ENCODE measurements around the gene ZBTB8A.
A peak's percentile ranks its signal among the peaks of the same experiment; 100 is the strongest.
"Not testable (repeated sequence)": the region's sequence is repeated elsewhere in the genome, so short reads cannot be mapped to it uniquely, and the experiment has no call there.

ZBTB8A gene

DNA sequence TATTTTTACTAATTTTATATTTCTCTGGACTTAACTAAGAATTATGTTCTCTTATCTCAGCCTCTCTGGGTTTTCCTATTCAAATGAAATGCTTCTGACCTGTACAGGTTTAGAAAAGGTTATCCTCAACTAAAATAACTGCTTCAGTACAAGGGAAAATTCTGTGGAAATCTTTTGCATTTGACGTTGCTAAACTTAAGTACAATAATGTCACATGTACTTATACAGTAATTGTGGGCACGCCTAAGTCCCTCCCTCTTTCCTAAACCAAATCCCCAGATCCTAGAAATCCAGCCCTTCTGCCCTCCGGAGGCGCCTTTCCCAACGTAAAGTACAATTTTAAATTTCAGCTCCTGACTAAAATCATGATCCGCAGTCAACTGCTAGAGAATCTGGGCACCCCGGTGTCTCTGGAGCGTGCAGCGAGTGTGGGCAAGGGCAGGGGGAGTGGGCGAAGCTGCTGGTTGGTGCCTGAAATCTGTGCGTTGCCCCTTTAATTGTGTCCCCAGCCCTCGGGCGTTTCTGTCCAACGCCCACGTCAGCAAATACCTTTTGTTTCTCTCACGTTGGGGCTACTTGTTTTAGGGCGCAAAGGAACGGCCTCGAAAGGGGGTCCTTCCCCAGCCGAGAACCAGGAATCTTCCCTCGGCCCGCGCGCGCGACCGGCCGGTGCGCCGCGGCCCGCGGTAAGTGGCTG lies at the start of gene ZBTB8A:
Gene ZBTB8A, plus strand, starts transcription at position 541 of the 697 bp plus-strand sequence. CDS start 53,505 bp downstream, outside the sequence.
- DNase-seq, result peak; percentile 32

- no peak for DNase-seq
These were observed 49.3 kb upstream of the ZBTB8A start for GRCh38 chr1:32489774-32490454.

- no peak for DNase-seq
These were observed 47.8 kb upstream of the ZBTB8A start for GRCh38 chr1:32491386-32491785.

- DNase-seq, result no peak
These were observed 45.0 kb upstream of the ZBTB8A start for GRCh38 chr1:32494196-32494595.

GRCh38 chr1:32494711-32495337 lies 44.4 kb upstream of the ZBTB8A start:
- no peak for DNase-seq

DNA sequence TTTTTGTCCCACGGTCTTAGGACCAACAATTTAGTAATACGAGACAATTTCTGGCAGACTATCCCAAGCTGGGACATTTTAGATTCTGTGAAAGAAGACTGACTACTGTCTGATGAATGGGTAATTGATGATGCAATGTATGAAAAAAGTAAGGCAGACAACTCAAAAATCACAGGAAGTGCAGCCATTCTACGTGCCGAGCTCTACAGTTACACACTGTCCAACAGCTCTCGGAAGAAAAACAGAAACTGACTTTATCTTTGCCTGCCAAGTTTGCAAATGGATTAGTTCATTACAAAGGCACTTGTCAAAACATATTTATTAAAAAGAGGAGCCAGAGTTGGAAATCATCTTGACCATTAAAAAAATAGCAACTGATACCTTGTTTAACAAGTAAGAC lies 43.1 kb upstream of the ZBTB8A start:
- DNase-seq, result no peak

DNA sequence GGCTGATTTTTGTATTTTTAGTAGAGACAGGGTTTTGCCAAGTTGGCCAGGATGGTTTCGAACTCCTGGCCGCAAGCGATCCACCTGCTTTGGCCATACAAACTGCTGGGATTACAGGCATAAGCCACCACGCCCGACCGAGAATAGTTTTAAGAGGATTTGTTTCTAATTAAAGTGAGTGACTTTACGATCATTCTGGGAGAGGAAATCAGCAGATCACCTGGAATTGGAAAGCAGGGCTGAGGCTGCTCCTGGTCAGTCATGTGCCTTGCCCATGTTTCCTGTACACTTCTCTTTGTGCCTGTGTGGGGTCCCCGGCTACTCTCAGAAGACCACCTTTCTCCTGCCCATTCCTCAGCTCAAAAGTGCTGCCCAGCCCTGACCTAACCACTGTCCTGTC lies 40.5 kb upstream of the ZBTB8A start:
- DNase-seq, result no peak

GRCh38 chr1:32500387-32501209 lies 38.6 kb upstream of the ZBTB8A start:
- DNase-seq, result no peak

DNA sequence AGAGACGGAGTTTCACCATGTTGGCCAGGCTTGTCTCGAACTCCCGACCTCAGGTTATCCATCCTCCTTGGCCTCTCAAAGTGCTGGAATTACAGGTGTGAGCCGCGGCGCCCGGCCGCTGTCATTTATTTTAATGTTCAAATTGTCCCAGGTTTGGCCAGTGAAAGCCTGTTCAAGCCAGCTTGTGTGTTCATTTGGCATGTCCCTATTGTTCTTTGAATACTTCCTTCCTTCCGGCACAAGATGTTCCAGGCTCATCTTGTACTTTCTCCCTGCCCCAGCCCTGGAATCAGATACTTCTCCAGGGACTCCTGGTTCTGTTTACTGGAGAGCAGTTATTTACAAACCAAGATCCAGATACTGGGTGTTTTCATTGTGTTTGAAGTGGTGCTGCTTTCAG lies 37.4 kb upstream of the ZBTB8A start:
- DNase-seq, result no peak

DNA sequence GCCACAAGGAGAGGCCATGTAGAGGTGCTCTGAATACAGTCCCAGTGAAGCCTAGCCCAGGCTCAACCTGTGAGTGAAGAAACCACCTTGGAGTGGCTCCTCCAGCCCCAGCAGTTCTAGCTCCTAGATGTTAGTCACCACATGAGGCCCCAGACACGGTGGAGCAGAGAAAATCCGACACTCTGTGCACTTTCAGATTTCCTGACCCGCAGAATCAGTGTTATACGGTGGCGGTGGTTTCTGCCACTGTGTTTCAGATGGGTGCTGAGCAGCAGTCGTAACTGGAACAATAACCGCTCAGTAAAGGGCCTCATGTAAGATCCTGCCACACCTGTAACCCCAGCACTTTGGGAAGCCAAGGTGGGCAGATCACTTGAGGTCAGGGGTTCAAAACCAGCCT lies 36.1 kb upstream of the ZBTB8A start:
- DNase-seq, result no peak

GRCh38 chr1:32507021-32507420 lies 32.2 kb upstream of the ZBTB8A start:
- no peak for DNase-seq

GRCh38 chr1:32508761-32509160 lies 30.5 kb upstream of the ZBTB8A start:
- no peak for DNase-seq

DNA sequence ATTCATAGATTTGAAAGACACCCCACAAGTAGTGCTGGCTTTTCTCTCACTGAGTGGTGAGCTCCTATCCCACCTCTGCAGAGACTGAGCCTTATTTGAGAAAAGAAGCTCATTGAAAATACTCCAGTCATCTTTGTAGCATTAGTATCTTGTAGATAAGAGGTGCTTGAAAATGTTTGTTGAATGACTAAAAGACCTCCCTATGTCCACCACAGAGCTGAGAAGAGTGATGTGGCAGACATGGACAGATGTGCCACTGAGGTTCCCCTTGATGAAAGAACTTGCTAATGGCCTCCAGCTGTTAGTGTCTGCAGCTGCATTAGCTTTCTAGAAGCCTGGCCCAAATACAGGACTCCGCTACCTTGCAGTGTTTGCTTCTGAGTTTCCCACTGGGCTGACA lies 29.3 kb upstream of the ZBTB8A start:
- DNase-seq, result no peak

DNA sequence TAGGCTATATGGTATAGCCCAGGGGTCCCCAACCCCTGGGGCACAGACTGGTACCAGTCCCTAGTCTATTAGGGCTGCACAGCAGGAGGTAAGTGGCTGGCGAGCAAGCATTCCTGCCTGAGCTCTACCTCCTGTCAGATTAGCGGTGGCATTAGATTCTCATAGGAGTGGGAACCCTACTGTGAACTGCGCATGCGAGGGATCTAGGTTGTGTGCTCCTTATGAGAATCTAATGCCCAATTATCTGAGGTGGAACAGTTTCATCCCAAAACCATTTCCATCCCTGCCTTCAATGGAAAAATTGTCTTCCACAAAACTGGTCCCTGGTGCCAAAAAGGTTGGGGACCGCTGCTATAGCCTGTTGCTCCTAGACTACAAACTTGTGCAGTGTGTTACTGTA lies 22.8 kb upstream of the ZBTB8A start:
- no peak for DNase-seq

DNA sequence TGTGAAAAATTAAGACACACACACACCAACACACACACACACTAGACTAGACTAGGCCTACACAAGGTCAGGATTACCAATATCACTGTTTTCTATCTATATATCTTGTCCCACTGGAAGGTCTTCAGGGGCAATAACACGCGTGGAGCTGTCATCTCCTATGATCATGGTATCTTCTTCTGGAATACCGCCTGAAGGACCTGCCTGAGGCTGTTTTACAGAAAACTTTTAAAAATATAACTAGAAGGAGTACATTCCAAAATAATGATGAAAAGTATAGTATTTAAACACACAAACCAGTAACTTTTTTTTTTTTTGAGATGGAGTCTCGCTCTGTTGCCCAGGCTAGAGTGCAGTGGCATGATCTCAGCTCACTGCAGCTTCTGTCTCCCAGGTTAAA lies 20.3 kb upstream of the ZBTB8A start:
- DNase-seq, result no peak

- no peak for DNase-seq
These were observed 18.1 kb upstream of the ZBTB8A start for GRCh38 chr1:32521165-32521564.

GRCh38 chr1:32525053-32525452 lies 14.2 kb upstream of the ZBTB8A start:
- DNase-seq, result no peak

DNA sequence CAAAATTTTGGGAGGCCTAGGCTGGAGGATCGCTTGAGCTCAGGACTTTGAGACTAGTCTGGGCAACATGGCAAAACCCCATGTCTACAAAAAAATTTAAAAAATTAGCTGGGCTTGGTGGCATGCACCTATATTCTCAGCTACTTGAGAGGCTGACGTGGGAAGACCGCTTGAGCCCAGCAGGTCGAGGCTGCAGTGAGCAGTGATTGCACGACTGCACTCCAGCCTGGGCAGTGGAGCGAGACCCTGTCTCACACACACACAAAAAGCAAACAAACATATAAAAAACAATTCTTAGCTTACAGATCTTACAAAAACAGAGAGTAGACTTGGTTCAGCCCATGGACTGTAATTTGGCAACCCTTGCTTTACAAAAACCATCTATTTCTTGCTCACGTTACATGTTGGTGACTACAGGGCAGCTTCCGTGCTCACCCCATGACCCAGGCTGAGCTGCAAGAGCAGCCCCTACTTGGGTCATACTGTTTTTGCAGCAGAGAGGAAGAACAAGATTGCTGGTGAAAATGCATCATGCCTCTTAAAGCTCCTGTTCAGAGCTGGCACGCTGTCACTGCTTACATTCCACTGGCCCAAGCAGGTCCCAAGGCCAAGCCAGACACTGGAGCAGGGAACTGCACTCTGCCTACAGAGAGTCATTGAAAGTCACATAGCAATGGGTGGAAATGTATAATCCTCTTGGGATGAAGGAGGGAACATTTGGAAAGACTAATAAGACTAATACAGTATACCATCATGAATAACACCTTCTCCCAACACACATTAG lies 13.4 kb upstream of the ZBTB8A start:
- no peak for DNase-seq

- DNase-seq, result not testable (repeated sequence)
These were observed 10.7 kb upstream of the ZBTB8A start for GRCh38 chr1:32528550-32528949.

GRCh38 chr1:32533792-32534327 lies 5.4 kb upstream of the ZBTB8A start:
- DNase-seq, result no peak

DNA sequence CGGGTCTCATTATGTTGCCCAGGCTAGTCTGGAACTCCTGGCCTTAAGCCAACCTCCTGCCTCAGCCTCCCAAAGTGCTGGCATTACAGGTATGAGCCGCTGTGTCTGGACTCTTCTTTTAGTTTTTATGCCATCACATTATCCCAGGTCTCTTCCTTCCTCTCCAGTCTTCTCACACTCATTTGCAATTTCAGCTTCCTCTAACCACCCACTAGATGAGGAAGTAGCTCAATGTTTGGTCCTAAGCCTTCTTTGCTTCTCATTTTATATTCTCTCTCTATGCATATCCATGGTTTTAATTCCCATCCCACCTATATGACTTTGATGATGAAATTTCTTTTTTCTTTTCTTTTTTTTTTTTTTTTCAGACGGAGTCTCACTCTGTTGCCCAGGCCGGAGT lies 3.1 kb upstream of the ZBTB8A start:
- DNase-seq, result no peak

- no peak for DNase-seq
These were observed 2.5 kb upstream of the ZBTB8A start for GRCh38 chr1:32536764-32537163.

Measured in SHP77 treated with DMSO at 0.1 percent for 48 hours (cell line).